Stimulated activated CD4-positive, alpha-beta T cell treated with anti-CD3 and anti-CD28 coated beads, Interleukin-2, amount 100 ng/mL, for 48 hours (primary cell): ENCODE results near the gene ELK4.

Source experiments
- DNase-seq, 2 donors: peaks; one replicate each; pipeline ENCODE4 v3.0.0-alpha.2; 2020

Gene ELK4

GRCh38 chr1:205594846-205595245 is 37.0 kb downstream of the ELK4 start:
- no peak for DNase-seq

GRCh38 chr1:205593967-205594366 is 37.8 kb downstream of the ELK4 start:
- no peak for DNase-seq

GRCh38 chr1:205593532-205593931 is 38.3 kb downstream of the ELK4 start:
- no peak for DNase-seq

- DNase-seq = no peak
Measured at GRCh38 chr1:205592443-205593003, 39.3 kb downstream of the ELK4 start.

- DNase-seq = peak; percentile 91 to 93
Measured at GRCh38 chr1:205591522-205592351, 40.1 kb downstream of the ELK4 start.

- no peak for DNase-seq
Measured at GRCh38 chr1:205590777-205591513, 40.9 kb downstream of the ELK4 start.

- DNase-seq = no peak
Measured at GRCh38 chr1:205590457-205590768, 41.4 kb downstream of the ELK4 start.

- no peak for DNase-seq
Measured at GRCh38 chr1:205589618-205590456, 42.0 kb downstream of the ELK4 start.

- no peak for DNase-seq
Measured at GRCh38 chr1:205589046-205589445, 42.8 kb downstream of the ELK4 start.

GRCh38 chr1:205588636-205589035 is 43.2 kb downstream of the ELK4 start:
- DNase-seq = no peak

- no peak for DNase-seq
Measured at GRCh38 chr1:205587581-205587980, 44.2 kb downstream of the ELK4 start.

- no peak for DNase-seq
Measured at GRCh38 chr1:205585835-205586785, 45.7 kb downstream of the ELK4 start.

- DNase-seq = no peak
Measured at GRCh38 chr1:205585169-205585834, 46.5 kb downstream of the ELK4 start.

- no peak for DNase-seq
Measured at GRCh38 chr1:205584732-205585131, 47.1 kb downstream of the ELK4 start.

GRCh38 chr1:205583461-205584130 is 48.2 kb downstream of the ELK4 start:
- DNase-seq = no peak

GRCh38 chr1:205582471-205583291 is 49.1 kb downstream of the ELK4 start:
- DNase-seq = no peak

- no peak for DNase-seq
Measured at GRCh38 chr1:205582046-205582445, 49.8 kb downstream of the ELK4 start.

- no peak for DNase-seq
Measured at GRCh38 chr1:205581321-205581980, 50.4 kb downstream of the ELK4 start.

- no peak for DNase-seq
Measured at GRCh38 chr1:205580923-205581180, 51.0 kb downstream of the ELK4 start.
